ENCODE measurements around the gene SMIM13.
A peak's percentile ranks its signal among the peaks of the same experiment; 100 is the strongest.

- peak; percentile 43; the same call in 1 of the 2 replicates for TF ChIP-seq YY1 (IDR thresholded peaks at IDR 0.05; ENCODE audit: low read depth)
- no peak for TF ChIP-seq TAF1 (IDR thresholded peaks at IDR 0.05; ENCODE audit: low read depth)
- TF ChIP-seq EP300 (IDR thresholded peaks at IDR 0.05; ENCODE audit: borderline replicate concordance): peak; percentile 92
- no peak for TF ChIP-seq USF1 (IDR thresholded peaks at IDR 0.05)
- TF ChIP-seq EGR1 (IDR thresholded peaks at IDR 0.05): no peak
- peak; percentile 88 for TF ChIP-seq FOXM1 (IDR thresholded peaks at IDR 0.05; ENCODE audit: borderline replicate concordance, low read depth)
- TF ChIP-seq REST (IDR thresholded peaks at IDR 0.05; ENCODE audit: low read depth): no peak
- TF ChIP-seq CEBPB (IDR thresholded peaks at IDR 0.05): no peak
- 0 out of 2 replicates have a peak, but pooled peaks have one; percentile 20 for TF ChIP-seq MAX (IDR thresholded peaks at IDR 0.05)
- TF ChIP-seq RAD21 (IDR thresholded peaks at IDR 0.05; ENCODE audit: low read depth): no peak
- peak; percentile 78 for TF ChIP-seq TEAD4 (IDR thresholded peaks at IDR 0.05)
Measured at GRCh38 chr6:11161031-11161956, 67.7 kb downstream of the SMIM13 start.

All from Ishikawa (cell line).